IPS-18c (cell line): ENCODE results near the gene VTA1.
"Not testable (repeated sequence)": the region's sequence is repeated elsewhere in the genome, so short reads cannot be mapped to it uniquely, and the experiment has no call there.

ENCODE experiments used
- H3K4me3 ChIP-seq: 2 replicates; pipeline ENCODE4 v1.7.0; 2013; ENCODE audit warnings: low read depth, mild to moderate bottlenecking, low read length, moderate library complexity; ENCODE audit not compliant: insufficient read depth
- H3K9me3 ChIP-seq: one replicate; pipeline ENCODE4 v1.6.1; 2013; ENCODE audit warnings: mild to moderate bottlenecking, low read length, moderate library complexity; ENCODE audit not compliant: control insufficient read depth, insufficient read depth

Gene VTA1

DNA sequence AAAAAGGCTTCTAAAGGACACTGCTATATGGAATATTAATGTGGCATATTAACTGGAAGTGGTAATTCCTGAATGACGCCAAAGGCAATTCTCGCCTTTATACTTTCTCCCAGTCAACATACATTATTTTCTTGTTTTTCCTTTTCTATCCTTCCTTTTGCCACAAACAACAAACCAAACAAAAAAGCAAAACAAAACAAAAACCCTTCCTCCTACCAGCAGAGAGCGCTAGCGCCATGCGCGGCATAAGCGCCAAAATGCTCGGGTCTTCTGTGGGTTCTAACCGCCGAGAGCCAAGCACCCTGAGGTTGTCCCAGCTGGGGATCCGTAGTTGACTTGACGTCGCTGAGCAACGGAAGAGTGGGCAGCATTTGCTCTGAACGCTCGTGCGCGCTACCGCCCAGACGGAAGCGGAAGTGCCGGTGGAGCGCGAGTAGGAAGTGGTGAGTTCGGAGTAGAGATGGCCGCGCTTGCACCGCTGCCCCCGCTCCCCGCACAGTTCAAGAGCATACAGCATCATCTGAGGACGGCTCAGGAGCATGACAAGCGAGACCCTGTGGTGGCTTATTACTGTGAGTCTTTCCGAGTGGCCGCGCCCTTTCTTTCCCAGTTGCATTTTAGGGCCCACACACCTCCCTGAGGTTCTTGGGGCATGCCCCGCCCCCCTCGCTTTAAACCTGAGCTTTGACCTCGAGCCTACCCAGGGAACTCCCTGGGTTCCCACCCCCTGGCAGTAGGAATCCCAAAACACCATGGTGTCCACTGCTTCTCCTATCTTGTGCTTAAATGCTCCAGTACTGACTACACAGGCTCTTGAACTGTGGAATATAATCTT lies at the start of gene VTA1, which contains the start of gene NMBR:
TSS of gene VTA1 (plus strand) at position 436 of the 835 bp plus-strand sequence. CDS start at position 461, 25 bp downstream.
TSS of gene NMBR (minus strand) at position 295 of the 835 bp plus-strand sequence. CDS start 58,464 bp downstream, outside the sequence.
- Histone ChIP-seq H3K4me3 (peak within 1 kb of the TSS; percentile 89), H3K9me3 (no peaks in the 10 kb centered on the region)

DNA sequence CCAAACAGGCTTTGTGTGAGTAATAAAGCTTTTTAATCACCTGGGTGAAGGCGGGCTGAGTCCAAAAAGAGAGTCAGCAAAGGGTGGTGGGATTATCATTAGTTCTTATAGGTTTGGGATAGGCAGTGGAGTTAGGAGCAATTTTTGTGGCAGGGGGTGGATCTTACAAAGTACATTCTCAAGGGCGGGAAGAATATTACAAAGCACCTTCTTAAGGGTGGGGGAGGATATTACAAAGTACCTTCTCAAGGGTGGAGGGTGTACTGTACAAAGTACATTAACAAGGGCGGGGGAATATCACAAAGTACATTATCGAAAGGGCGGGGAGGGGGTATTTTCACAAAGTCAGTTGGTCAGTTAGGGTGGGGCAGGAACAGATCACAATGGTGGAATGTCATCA lies 42.2 kb upstream of the VTA1 start:
- H3K4me3 ChIP-seq, H3K9me3 ChIP-seq: not testable (repeated sequence)

DNA sequence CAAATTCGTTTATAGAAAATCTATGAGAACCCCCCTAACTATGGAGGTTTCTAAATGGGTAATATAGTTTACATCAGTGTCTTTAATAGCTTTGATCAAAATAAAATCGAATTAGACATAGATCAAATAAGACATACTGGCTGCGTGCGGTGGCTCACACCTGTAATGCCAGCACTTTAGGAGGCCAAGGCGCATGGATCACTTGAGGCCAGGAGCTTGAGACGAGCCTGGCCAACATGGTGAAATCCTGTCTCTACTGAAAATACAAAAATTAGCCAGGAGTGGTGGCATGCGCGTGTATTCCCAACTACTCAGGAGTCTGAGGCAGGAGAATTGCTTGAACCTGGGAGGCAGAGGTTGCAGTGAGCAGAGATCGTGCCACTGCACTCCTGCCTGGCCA lies 36.2 kb upstream of the VTA1 start:
- H3K9me3 ChIP-seq, H3K4me3 ChIP-seq: not testable (repeated sequence)

DNA sequence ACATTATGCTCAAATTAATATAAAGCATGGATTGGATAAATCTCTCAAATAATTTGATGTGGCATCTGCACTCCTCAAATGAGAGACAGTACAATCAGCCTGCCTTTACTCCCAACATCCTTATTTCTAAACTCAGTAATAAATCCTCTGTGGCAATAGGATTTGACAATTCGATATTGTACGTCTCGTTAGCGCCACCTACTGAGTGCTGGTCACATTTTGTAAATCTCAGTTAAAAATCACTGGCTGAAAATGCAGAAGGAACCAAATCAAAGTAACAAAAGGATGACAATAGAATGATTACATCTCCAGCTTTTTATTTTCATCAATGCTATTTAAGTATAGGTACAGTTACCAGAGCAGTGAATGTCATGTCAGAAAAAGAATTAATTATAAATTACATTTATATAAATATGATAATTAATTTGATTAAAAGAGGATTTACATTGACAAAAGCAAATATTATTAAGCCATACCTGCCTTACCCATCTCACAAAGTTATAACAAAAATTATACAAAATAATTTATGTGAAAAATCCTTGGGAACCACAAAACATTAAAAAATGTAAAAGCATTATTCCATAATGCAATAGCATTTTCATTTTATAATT lies 34.5 kb upstream of the VTA1 start:
- H3K4me3 ChIP-seq: no peak overlapping the region

GRCh38 chr6:142117366-142117765 lies 29.7 kb upstream of the VTA1 start:
- Histone ChIP-seq H3K9me3 (no peaks in the 10 kb centered on the region), H3K4me3 (no peak overlapping the region)

More for the DNA sequence above, 34.5 kb upstream of the VTA1 start:
- H3K9me3 ChIP-seq: no peaks in the 10 kb centered on the region

GRCh38 chr6:142118328-142118727 lies 28.7 kb upstream of the VTA1 start:
- no peaks in the 10 kb centered on the region for H3K9me3 ChIP-seq
- H3K4me3 ChIP-seq: no peak overlapping the region

- Histone ChIP-seq H3K4me3 (no peak overlapping the region), H3K9me3 (no peaks in the 10 kb centered on the region)
Measured at GRCh38 chr6:142118925-142119324, 28.1 kb upstream of the VTA1 start.

GRCh38 chr6:142121342-142121741 lies 25.7 kb upstream of the VTA1 start:
- Histone ChIP-seq H3K4me3 (no peak overlapping the region), H3K9me3 (no peaks in the 10 kb centered on the region)

GRCh38 chr6:142130814-142131213 lies 16.2 kb upstream of the VTA1 start:
- no peak overlapping the region for H3K4me3 ChIP-seq
- H3K9me3 ChIP-seq: no peaks in the 10 kb centered on the region

GRCh38 chr6:142132625-142133024 lies 14.4 kb upstream of the VTA1 start, which contains the start of gene GJE1:
GJE1 (plus strand) TSS chr6:142132925; CDS start chr6:142133159, 234 bp downstream.
- no peak within 1 kb of the TSS for H3K4me3 ChIP-seq
- H3K9me3 ChIP-seq: no peaks in the 10 kb centered on the region

- no peak overlapping the region for H3K4me3 ChIP-seq
- H3K9me3 ChIP-seq: no peaks in the 10 kb centered on the region
Measured at GRCh38 chr6:142138876-142139275, 8.2 kb upstream of the VTA1 start.

GRCh38 chr6:142141531-142141930 lies 5.5 kb upstream of the VTA1 start:
- H3K9me3 ChIP-seq, H3K4me3 ChIP-seq: not testable (repeated sequence)

DNA sequence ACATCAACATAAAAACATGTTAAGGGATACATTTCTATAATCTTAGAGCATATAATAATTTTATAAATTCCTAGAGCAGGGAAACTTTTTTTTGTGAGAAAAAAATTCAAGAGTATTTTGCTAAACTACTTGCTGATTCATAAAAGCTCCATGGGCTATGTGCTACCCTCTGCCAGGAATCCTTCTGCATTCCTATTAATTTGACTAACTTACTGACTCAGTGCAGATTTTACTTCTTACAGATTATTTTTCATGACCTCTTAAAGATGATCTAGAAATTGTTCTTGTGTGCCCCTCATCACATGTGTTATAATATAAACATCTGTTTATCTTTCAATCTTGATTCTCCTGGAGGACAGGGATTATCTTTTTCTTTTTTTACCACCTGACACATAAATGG lies 5.7 kb downstream of the VTA1 start:
- no peak overlapping the region for H3K4me3 ChIP-seq
- H3K9me3 ChIP-seq: no peaks in the 10 kb centered on the region

GRCh38 chr6:142153196-142153595 lies 6.1 kb downstream of the VTA1 start:
- no peak overlapping the region for H3K4me3 ChIP-seq

GRCh38 chr6:142154336-142154735 lies 7.3 kb downstream of the VTA1 start:
- Histone ChIP-seq H3K4me3 (no peak overlapping the region), H3K9me3 (no peaks in the 10 kb centered on the region)

More at GRCh38 chr6:142153196-142153595, 6.1 kb downstream of the VTA1 start:
- no peaks in the 10 kb centered on the region for H3K9me3 ChIP-seq

DNA sequence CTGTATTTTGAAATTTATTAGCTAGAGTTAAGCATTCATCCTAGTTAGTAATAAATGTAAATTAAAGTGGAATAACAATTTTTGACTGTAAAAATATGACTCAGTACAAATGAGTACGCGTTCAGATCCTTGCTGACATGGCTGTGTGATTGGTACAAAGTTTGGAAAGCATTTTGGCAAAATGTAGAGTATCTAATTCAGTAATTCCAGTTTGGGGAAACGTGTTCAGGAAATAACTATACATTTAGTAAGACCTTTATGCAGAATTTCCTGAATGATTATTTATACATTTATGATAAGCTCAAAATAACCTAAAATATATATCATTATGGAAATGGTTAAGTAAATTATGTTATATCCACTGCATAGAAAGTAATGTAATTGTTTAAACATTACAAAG lies 8.0 kb downstream of the VTA1 start:
- H3K9me3 ChIP-seq: no peaks in the 10 kb centered on the region
- no peak overlapping the region for H3K4me3 ChIP-seq

- no peak overlapping the region for H3K4me3 ChIP-seq
- no peaks in the 10 kb centered on the region for H3K9me3 ChIP-seq
Measured at GRCh38 chr6:142155895-142156757, 9.1 kb downstream of the VTA1 start.

GRCh38 chr6:142156758-142157068 lies 9.7 kb downstream of the VTA1 start:
- not testable (repeated sequence) for H3K9me3 ChIP-seq, H3K4me3 ChIP-seq
